GM18868 (cell line): ENCODE data around the gene GUSB.

Experiments used
- ATAC-seq: cut with Tn5 transposase; IDR thresholded peaks from one replicate; pipeline ENCODE4 v1.9.1; 2021; ENCODE audit warnings: mild to moderate bottlenecking, moderate library complexity; ENCODE audit not compliant: unreplicated experiment

GUSB gene

GRCh38 chr7:65938336-65938895 lies 43.6 kb downstream of the GUSB start:
- ATAC-seq, result no peak

- ATAC-seq, result no peak
Observed at GRCh38 chr7:65937296-65937695, 44.7 kb downstream of the GUSB start.

- ATAC-seq, result no peak
Observed at GRCh38 chr7:65931685-65932084, 50.3 kb downstream of the GUSB start.

GRCh38 chr7:65927489-65928448 lies 54.2 kb downstream of the GUSB start:
- no peak for ATAC-seq

GRCh38 chr7:65926588-65926987 lies 55.4 kb downstream of the GUSB start:
- ATAC-seq, result no peak

- no peak for ATAC-seq
Observed at GRCh38 chr7:65925040-65925439, 57.0 kb downstream of the GUSB start.

GRCh38 chr7:65924193-65924592 lies 57.8 kb downstream of the GUSB start:
- ATAC-seq, result no peak

- ATAC-seq, result no peak
Observed at GRCh38 chr7:65923316-65923715, 58.7 kb downstream of the GUSB start.

GRCh38 chr7:65915921-65916657 lies 65.9 kb downstream of the GUSB start:
- no peak for ATAC-seq

GRCh38 chr7:65912237-65912636 lies 69.8 kb downstream of the GUSB start:
- no peak for ATAC-seq
